ENCODE data around the gene BTN1A1.
"Not testable (repeated sequence)": the region's sequence is repeated elsewhere in the genome, so short reads cannot be mapped to it uniquely, and the experiment has no call there.

BTN1A1 gene, protein sequence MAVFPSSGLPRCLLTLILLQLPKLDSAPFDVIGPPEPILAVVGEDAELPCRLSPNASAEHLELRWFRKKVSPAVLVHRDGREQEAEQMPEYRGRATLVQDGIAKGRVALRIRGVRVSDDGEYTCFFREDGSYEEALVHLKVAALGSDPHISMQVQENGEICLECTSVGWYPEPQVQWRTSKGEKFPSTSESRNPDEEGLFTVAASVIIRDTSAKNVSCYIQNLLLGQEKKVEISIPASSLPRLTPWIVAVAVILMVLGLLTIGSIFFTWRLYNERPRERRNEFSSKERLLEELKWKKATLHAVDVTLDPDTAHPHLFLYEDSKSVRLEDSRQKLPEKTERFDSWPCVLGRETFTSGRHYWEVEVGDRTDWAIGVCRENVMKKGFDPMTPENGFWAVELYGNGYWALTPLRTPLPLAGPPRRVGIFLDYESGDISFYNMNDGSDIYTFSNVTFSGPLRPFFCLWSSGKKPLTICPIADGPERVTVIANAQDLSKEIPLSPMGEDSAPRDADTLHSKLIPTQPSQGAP

DNA sequence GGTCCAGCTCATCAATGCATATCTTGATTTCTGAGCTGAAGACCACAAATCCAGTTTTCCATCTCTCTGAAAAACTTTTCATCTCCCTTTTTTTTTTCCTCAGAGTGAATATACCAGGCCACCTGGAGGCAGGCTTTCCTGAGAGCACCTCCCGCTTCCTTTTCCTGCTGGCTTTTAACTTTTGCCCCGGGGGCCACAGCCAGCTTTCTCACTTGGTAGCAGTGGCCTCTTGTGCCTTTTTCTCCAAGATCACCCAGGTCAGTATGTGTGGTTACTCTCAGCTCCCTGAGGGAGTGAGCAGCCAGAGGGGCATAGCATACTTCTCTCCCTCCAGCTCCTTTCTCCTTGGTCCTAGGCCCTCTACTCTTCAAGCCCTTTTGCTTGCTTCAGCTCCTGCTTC lies at the start of gene BTN1A1:
Gene BTN1A1, plus strand, starts transcription at position 202 of the 400 bp plus-strand sequence. CDS start 984 bp downstream, outside the sequence.
- DNase-seq, result no peak

DNA sequence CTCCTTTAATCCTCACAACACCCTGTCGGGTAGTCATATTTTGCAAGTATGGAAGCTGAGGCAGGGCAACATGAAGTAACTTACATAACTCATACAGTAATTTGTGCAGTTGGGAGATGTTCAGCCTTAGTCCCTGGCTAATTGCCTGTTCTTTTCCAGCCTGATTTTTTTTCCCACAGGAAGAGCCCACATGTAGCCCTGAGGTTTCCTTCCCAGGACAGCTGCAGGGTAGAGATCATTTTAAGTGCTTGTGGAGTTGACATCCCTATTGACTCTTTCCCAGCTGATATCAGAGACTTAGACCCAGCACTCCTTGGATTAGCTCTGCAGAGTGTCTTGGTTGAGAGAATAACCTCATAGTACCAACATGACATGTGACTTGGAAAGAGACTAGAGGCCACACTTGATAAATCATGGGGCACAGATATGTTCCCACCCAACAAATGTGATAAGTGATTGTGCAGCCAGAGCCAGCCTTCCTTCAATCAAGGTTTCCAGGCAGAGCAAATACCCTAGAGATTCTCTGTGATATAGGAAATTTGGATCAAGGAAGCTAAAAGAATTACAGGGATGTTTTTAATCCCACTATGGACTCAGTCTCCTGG lies 47.4 kb upstream of the BTN1A1 start:
- DNase-seq, result no peak

DNA sequence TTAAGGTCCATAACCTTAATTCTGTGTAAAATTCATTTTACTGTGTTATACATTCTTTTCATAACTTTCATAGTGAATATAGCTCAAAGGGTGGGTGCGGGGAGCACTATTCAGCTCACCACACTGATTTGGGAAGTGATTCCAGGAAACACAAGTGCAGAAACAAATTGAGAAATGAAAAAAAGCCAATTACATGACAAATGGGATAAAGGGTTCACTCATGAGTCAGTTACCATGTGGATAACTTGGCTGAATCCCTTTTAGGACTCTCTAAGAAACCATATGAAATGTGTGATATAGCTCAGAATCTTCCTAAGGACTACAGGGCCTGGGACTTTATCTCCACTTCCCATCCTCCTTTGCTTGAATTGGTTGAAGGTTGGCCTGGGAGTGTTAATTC lies 45.5 kb upstream of the BTN1A1 start:
- peak; percentile 17 for DNase-seq

DNA sequence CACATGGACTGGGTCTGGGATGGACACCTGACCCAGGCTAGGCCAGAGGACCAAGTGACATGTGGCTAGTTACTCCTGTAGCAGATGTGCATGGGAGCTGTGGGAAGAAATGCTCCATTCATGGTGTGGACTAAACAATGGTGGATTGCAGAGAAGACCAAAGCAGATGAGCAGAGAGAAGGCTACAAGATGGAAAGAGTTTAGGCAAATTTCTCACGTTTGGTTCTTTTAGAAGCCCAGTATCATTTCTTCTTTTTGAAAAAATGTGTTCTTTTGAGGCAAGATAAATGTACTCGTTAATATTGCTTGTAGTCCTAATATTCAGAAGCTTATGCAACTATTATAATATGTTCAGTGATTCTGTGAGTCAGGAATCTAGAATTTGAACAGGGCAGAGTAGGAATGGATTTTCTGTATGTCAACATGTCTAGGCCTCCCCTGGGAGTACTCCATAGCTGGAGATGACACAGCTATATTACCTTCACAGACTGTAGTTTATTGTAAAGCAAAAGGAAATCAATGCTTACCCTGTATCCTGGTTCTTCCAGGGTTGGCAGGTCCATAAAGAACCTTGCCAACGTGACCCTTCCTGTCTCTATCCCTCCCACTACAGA lies 44.6 kb upstream of the BTN1A1 start:
- no peak for DNase-seq

DNA sequence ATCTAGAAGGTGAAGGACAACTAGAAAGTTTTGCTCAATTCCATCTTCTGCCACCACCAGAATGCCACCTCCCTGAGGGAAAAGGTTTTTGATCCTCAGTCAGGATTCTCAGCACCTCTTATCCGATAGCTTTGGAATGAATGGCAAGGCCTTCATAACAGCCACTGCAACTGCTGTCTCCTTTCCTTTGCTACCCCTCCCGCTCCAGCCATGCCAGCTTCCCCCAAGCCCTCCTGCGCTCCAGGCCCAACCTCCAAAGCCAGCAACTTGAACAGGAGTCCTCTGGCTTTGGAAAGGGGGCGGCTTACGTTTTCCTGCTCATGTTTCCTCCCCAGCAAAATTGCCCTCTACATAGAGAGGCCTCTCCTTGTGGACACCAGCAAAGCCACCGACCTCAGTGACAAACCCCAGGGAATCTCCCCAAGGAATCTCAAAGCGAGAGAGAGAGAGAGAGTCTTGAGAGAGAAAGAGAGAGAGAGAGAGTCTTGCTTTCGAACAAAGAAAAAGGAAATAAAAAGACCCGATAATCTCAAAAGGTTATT lies 42.8 kb upstream of the BTN1A1 start:
- DNase-seq, result peak; percentile 77

DNA sequence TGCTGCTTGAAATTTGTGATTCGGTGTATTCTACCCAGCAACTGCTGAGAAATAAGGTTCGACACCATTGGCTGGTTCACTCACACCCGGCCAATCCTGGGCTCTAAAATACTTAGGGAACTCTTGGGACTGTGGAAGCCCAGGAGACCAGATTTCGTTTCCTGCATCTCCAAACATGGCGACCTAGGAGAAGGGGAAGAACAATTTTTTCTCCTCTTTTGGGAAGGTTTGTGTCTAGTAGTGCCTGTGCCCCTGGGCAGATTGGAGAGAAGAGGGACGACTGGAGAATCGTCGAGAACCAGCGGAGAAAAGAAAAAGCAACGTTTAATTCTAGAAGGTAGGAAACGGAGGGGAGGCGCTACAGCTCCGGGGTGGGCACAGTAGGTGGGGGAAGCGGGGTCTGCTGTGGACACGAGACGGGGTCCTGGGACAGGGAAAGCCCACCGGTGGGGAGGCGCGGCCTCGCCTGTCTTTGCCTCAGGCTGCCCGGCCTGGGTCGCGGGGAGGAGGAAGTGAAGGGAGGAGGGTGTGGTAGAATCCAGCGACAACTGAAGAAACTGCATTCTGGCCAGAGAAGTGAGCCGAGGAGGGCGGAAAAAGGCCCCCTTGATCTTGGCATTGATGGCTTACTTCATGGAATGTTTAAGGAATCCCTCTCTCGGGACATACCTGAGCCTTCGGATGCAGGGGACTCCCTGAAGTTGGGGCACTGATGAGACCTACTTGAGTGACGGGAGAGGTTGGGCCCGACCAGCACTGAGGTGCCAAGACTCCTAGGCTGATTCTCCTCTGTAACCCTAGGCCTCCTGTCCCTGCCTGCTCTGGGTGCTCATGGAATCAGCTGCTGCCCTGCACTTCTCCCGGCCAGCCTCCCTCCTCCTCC lies 42.1 kb upstream of the BTN1A1 start, which contains the start of gene BTN2A1:
Gene BTN2A1, plus strand, starts transcription at position 150 of the 883 bp plus-strand sequence. Its CDS starts 682 bp downstream, at position 832.
- DNase-seq, result peak; percentile 96

DNA sequence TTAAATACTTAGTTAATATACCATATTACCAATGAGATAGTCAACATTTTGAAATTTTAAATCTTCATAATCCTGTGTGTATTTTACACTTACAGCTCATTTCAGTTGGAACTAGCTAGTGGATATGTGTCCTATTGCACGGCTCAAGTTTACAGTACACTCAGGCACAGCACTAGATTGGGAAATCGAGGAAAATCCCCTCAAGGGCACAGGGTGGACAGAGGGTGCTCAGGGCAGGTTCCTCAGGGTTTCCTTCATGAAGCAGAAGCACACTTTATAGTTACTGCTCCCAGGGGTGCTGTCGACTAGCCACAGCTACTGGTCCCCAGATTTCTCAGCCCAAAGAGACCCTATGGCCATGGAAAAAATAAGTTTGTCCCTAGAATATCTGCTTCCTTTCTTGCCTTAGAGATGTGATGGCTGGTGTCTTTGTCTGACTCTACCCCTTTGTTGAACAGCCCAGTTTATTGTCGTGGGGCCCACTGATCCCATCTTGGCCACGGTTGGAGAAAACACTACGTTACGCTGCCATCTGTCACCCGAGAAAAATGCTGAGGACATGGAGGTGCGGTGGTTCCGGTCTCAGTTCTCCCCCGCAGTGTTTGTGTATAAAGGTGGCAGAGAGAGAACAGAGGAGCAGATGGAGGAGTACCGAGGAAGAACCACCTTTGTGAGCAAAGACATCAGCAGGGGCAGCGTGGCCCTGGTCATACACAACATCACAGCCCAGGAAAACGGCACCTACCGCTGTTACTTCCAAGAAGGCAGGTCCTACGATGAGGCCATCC lies 40.9 kb upstream of the BTN1A1 start:
- no peak for DNase-seq

DNA sequence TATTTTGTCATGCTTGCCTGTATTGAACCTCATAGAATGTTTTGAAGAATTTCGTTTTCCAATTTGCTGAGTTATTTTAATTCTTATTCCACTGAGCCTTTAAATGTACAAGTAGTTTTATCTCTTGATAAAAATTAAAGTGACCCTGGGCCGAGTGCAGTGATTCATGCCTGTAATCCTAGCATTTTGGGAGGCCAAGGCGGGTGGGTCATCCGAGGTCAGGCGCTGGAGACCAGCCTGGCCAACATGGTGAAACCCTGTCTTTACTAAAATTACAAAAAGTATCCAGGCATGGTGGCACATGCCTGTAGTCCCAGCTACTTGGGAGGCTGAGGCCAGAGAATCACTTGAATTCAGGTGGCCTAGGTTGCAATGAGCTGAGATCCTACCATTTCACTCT lies 38.8 kb upstream of the BTN1A1 start:
- not testable (repeated sequence) for DNase-seq

DNA sequence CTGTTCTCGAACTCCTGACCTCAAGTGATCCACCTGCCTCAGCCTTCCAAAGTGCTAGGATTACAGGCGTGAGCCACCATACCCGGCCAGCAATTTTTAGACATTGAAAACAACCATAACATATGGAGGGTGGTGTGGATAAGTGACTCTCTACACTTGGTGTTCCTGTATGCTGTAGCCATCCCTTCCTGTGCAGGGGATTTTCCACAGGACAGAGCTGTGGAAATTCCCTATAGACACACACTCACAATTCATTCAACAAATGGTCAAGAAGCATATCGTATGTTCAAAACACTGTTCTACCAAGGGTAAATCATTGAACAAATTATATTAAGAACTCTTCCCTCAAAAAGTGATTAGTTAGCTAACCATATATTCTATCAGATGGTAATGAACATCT lies 36.1 kb upstream of the BTN1A1 start:
- DNase-seq, result no peak

DNA sequence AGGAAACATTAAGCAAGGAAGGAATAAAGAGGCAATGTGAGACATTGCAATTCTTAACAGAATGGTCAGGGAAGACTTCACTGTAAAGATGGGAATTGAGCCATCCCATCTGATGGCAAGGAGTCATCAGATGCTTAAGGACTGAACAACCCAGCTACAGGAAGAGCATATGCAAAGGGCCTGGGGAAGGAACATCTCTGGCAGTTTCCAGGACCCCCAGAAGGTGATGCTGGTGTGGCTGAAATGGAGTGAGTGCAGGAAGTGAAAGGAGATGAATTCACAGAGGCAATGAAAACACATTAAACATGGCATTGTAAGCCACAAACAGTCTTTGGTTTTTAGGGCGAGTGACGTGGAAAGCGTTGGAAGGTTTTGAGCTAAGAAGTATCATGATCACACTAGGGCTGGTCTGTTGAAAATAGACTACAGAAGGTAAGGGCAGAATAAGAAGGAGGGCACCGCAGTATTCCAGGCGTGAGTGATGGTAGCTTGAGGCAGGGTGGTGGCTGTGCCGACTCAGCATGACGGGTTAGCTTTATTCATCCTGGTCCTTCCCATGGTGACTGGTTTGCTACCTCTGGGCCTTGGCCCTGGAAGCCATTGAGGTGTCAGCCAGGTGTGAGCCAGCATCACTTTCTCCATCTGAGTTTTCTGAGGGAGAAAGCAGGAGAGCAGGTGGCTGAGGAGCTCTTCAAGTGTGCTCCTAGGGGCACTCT lies 35.5 kb upstream of the BTN1A1 start:
- no peak for DNase-seq

DNA sequence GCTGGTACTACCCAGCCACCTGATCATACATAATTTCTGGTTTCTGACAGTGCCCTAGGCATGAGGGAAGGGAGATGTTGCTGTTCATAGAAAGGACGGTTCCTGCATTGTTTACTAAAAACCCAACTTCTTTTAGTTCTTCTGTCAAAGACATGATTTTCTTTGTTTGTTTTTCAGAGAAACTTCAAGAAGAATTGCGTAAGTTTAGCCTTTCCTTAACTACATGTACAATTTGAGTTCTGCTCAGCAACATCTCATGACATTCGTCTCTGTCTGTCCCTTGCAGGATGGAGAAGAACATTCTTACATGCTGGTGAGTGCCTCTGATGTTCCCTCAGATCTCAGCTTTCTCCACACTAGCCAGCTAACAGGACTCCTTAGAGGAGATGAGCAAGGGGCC lies 34.3 kb upstream of the BTN1A1 start:
- DNase-seq, result no peak

DNA sequence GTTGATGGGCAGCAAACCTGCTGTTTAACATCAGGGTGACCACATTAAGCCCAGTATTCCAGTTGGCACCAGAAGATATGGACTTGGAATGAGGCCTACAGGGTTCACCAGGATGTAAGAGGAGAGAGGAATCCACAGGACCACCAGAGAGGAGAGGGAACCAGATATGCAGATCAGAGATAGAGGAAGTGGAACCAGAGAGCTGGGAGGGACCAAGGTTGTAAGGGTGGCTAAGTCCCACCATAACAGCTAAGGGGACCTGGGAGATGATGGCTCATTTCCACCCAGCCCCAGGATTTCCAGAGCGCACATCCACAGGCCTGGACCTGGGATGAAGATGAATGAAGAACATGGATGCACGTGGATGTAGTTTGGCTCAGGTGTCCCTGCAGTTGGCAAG lies 31.3 kb upstream of the BTN1A1 start:
- DNase-seq, result no peak

DNA sequence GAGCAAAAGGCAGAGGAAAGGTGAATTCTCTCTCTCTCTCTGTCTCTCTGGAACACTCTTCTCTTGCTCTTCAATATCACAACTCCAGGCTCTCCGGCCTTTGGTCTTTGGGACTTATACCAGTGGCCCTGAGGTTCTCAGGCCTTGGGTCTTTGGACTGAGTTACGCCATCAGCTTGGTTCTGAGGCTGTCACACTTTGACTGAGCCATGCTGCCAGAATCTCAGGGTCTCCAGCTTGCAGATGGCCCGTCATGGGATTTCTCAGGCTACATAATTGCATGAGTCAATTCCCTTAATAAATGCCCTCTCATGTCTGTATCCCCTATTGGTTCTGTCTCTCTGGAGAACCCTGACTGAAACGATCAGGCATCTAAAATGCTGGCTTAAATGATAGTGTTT lies 29.5 kb upstream of the BTN1A1 start:
- DNase-seq, result no peak

DNA sequence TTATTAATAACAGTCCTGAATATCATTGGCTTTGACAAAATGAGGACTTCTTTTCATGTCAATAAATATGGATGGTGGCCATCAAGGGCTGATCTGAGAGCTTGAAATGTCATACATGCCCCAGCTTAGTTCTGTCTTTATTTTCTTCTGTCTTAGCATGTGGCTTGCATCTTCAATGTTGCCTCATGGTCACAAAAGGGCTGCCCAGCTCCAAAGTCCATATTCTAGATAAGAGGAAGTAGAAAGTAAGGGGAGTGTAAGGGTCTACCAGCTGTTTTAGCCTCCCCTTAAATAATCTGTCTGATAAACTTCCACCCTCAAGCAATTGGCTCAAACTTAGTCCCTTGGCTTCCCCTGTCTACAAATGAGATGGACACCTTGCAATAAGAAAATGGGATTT lies 28.1 kb upstream of the BTN1A1 start:
- no peak for DNase-seq

DNA sequence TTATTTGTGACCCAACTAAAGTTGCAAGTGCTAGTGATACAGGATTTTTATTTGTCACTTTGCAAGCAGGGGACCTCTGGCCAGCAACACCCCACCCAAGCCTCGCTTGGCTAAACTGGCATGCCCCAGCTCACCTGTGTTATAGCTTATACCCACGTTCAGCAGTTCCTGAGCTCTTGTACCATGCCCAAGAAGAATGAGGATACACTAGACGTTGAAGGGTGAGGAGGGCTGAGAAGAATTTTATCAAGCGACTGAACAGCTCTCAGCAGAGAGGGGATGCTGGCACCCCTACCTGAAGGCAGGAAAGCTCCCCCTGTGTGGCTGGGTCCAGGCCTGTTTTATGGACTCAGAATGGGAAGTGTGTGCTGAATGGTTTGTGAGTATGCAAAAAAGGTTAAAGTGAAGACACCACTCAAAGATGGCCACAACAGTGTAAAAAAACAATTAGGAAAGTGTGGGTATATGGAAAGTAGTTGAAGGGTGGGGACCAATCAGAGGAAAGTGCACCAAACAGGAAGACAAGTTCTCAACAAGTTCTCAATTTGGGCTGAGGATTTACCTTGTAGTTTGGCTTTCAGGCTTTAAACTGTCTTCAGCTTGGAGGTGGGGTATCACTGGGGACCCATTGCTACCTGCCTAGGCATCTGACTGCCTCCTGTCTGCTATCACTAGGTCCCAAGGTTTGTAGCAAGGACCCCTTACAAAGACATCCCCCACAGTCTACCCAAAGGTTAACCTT lies 27.4 kb upstream of the BTN1A1 start:
- DNase-seq, result no peak

DNA sequence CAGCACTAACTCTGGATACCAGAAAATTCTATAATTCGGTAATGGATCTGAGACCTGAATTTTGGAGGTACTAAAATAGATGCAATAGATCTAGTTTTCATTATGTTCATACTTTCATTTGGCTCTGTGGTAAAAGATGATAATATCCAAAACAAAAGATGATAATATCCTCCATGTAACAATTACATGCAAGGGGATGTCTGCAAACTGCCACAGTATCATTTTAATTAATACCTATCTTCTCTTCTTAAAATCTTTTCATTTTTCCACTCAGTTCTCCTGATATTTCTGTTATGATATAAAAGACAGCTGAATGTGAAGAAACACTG lies 26.7 kb upstream of the BTN1A1 start:
- no peak for DNase-seq

DNA sequence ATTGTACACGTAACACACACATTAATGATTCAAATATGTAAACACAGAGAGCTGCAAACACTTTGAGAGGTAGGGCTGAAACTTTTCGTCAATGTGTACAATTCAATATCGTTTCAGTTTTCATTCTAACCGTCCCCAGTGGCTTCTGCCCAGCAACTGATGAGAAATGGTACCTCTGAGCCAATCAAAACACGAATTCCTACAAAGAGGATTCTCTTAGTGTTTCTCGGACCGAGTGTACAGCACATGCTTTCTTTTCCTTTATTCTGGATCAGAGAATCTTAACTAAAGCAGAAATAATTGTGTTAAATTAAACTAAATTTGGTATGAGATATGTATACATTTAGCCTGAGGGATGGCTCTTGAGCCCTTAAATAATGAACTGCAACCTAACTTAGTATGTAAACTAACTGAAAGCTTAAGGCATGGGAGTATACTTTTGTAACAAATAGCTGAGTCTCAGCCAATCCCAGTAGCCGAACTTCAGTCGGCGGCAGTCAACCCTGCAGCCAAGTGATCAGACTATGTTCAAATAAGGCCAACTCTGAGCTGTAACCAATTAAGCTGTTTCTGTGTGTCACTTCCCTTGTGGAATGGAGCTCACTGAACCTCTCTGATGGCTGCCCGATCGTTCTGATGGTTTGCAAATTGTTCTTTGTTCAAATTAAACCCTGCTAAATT lies 26.2 kb upstream of the BTN1A1 start:
- peak; percentile 91 for DNase-seq

DNA sequence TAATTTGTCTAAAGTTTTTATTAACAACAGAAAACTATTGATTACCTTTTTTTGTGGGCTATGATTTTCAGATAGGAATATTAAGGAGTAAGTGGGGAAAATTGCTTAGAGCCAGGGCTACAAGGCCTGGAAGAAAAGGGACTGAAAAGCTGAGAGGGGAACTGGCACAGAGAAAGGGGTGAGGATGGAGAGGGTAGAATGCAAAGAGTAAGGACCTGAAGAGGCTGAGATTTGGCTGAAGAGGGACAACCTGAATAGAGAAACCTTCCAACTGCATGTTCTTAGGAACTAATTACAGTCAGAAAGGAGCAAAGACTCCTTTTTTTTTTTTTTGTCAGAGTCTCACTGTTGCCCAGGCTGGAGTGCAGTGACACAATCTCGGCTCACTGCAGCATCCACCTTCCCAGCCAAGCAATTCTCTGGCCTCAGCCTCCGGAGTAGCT lies 25.6 kb upstream of the BTN1A1 start:
- no peak for DNase-seq

Measured in NCI-H82 (cell line).